HL-60 (cell line): Measurements from ENCODE around the gene DCHS1.

Source experiments
- DNase-seq, 2 experiments: peaks; one replicate each; pipeline ENCODE4 v3.0.0-alpha.2; 2010 to 2020; ENCODE audit warnings: low read depth in 1 of 2, low spot score in 1 of 2
- H3K27ac ChIP-seq: fragments of 250-450 bp; sonication (Bioruptor Pico); replicated peaks from 2 replicates; pipeline ENCODE4 v1.5.1; 2020; ENCODE audit warnings: mild to moderate bottlenecking, moderate library complexity
- H3K27me3 ChIP-seq: fragments of 250-450 bp; sonication (Bioruptor Pico); 2 replicates; pipeline ENCODE4 v1.5.1; 2021; ENCODE audit warnings: mild to moderate bottlenecking, moderate library complexity; ENCODE audit not compliant: insufficient read depth, poor library complexity, severe bottlenecking
- H3K4me3 ChIP-seq: replicated peaks from 2 replicates; pipeline ENCODE4 v1.5.1; 2011; ENCODE audit warnings: mild to moderate bottlenecking, control low read depth, low read length; ENCODE audit not compliant: insufficient read depth
- GABPA ChIP-seq: IDR thresholded peaks from 2 replicates; pipeline ENCODE4 v1.6.1; 2012; ENCODE audit warnings: low read depth
- POLR2AphosphoS5 ChIP-seq: IDR thresholded peaks from 2 replicates; pipeline ENCODE4 v1.6.1; 2012; ENCODE audit warnings: low read depth
- REST ChIP-seq: IDR thresholded peaks from 2 replicates; pipeline ENCODE4 v1.6.1; 2012; ENCODE audit warnings: low read depth; ENCODE audit not compliant: insufficient replicate concordance
- SPI1 ChIP-seq: IDR thresholded peaks from 2 replicates; pipeline ENCODE4 v1.6.1; 2012; ENCODE audit warnings: low read depth, mild to moderate bottlenecking, borderline replicate concordance
- TF ChIP-seq, protein P1 (sequence below): IDR thresholded peaks from one replicate; pipeline ENCODE4 v1.5.1; 2011; ENCODE audit warnings: low read length, control low read depth, inconsistent platforms; ENCODE audit not compliant: insufficient read depth

The DCHS1 gene

GRCh38 chr11:6646576-6646917 is 9.1 kb downstream of the DCHS1 start:
- Histone ChIP-seq H3K27me3 (no peaks in the 10 kb centered on the region), H3K4me3 (no peak overlapping the region), H3K27ac (peak overlapping the region; percentile 55)
- TF ChIP-seq REST: no peak
- TF ChIP-seq POLR2AphosphoS5: no peak
- TF ChIP-seq GABPA: no peak
- no peak for TF ChIP-seq SPI1
- TF ChIP-seq, protein P1, sequence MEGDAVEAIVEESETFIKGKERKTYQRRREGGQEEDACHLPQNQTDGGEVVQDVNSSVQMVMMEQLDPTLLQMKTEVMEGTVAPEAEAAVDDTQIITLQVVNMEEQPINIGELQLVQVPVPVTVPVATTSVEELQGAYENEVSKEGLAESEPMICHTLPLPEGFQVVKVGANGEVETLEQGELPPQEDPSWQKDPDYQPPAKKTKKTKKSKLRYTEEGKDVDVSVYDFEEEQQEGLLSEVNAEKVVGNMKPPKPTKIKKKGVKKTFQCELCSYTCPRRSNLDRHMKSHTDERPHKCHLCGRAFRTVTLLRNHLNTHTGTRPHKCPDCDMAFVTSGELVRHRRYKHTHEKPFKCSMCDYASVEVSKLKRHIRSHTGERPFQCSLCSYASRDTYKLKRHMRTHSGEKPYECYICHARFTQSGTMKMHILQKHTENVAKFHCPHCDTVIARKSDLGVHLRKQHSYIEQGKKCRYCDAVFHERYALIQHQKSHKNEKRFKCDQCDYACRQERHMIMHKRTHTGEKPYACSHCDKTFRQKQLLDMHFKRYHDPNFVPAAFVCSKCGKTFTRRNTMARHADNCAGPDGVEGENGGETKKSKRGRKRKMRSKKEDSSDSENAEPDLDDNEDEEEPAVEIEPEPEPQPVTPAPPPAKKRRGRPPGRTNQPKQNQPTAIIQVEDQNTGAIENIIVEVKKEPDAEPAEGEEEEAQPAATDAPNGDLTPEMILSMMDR: no peak
- DNase-seq: peak in 1 of 2 experiments; percentile 53

DNA sequence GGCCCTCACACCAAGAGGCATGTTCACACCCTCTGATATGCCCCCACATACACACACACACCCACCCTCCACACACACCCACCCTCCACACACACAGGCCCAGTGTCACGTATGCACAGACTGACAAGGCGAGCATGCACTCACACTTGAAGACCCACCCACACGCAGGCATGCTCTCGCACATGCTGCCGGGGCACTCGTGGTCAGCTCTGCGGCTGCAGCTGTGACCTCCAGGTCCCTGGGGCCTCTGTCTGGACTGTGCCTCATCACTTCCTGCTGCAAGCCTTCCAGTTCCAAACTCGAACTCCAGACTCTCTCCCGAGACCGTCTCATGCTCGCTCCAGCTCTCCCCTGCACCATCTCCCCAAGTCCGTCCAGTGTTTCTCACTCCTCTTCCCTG is 9.5 kb downstream of the DCHS1 start:
- TF ChIP-seq GABPA (no peak), REST (no peak), SPI1 (no peak), POLR2AphosphoS5 (no peak)
- TF ChIP-seq, protein P1: no peak
- DNase-seq: peak; percentile 17 to 36
- no peak overlapping the region for H3K4me3 ChIP-seq
- no peaks in the 10 kb centered on the region for H3K27me3 ChIP-seq
- no peak overlapping the region; the same call in 1 of the 2 replicates for H3K27ac ChIP-seq

DNA sequence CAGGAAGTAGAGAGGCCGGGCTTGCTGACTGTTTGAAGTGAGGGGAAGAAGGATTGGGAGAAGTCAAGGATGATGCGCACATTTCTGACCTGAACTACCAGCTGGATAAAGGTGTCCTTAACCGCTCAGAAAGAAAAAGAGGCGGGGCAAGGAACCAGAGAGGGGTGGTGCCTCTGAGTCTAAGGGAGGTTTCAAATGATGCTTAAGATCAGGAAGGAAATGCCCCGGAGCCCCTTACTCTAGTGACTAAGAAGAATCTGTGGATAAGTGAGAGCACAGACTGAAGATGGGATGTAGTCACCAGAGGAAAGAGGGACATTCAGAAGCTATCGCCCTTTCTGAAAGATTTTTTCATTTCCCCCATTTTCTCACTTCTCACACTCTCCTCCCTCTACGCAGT is 12.7 kb downstream of the DCHS1 start:
- H3K4me3 ChIP-seq: no peak overlapping the region
- no peak overlapping the region for H3K27ac ChIP-seq
- DNase-seq: no peak
- H3K27me3 ChIP-seq: no peaks in the 10 kb centered on the region
- TF ChIP-seq, protein P1: no peak
- TF ChIP-seq GABPA (no peak), POLR2AphosphoS5 (no peak), REST (no peak), SPI1 (no peak)
